ENCODE data around the gene DNASE1L1.

- no peak for TF ChIP-seq CTCF (conservative IDR thresholded peaks at IDR 0.05; ENCODE audit: low read length)
- no peak for TF ChIP-seq EZH2phosphoT487 (IDR thresholded peaks at IDR 0.05; ENCODE audit: borderline replicate concordance)
Measured at GRCh38 chrX:154403858-154404257, 5.2 kb downstream of the DNASE1L1 start.
